Fibroblast of villous mesenchyme (primary cell): Measurements from ENCODE around the gene ITGB6. TPM values are rescaled to one million over a fixed set of nuclear protein-coding genes. Genes with fewer than 3 reads are reported as not detected.

ENCODE experiments used
- DNase-seq: peaks from one replicate; pipeline ENCODE4 v3.0.0-alpha.2; 2010; ENCODE audit warnings: low read depth
- H3K4me3 ChIP-seq: 2 replicates; pipeline ENCODE4 v1.5.1; 2011; ENCODE audit warnings: low read depth, mild to moderate bottlenecking, low read length
- CTCF ChIP-seq: IDR thresholded peaks from 2 replicates; pipeline ENCODE4 v1.5.1; 2012; ENCODE audit warnings: low read depth, mild to moderate bottlenecking, low read length; ENCODE audit not compliant: insufficient read depth
- total RNA-seq: library from RNA; depleted of rRNA; stranded (reverse); fragments of >200 nt; gene quantifications from 2 replicates; pipeline ENCODE4 v1.2.3, GENCODE V29; 2012

Gene ITGB6
- total RNA-seq, 1 donor, result not detected

DNA sequence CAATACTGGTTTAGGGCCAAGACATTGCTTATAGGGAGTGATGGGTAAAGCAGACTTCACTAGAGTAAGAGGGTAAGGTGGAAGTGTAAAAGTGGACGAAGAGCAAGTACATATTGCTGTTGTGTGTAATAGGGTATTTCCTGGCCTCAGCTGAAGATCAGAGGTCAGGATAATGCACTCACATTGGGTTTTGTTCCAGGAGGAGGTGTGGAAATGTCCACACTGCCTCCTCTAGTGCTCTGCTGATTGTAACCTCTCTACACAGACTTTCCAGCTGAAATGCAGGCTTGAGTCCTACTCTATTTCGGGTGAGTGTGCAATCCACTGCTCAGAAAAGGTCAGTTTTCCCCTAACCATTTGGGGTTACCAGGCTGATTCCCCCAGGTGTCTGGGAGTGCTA is 96.0 kb downstream of the ITGB6 start:
- DNase-seq, result no peak
- no peak for TF ChIP-seq CTCF
- no peak overlapping the region for H3K4me3 ChIP-seq

- no peak overlapping the region for H3K4me3 ChIP-seq
- no peak for TF ChIP-seq CTCF
Measured at GRCh38 chr2:160097326-160097725, 102.7 kb downstream of the ITGB6 start.

DNA sequence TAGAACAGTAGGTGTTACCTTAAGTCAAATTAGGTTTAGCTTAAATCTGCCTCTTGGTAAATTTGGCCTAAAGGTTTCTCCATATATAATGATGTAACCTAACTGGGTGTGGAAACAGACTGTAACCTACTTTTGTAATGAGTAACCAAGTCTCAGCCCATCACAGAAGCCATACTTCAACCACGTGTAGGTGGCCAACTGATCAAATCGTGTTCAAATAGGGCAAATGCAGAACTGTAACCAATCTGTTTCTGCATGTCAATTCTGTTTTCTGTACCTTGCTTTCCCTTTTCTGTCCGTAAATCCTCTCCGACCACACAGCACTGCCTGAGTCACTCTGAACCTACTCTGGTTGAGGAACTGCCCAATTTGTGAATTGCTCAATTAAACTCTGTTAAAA is 103.7 kb downstream of the ITGB6 start:
- TF ChIP-seq CTCF, result no peak
- H3K4me3 ChIP-seq, result no peak overlapping the region
- no peak for DNase-seq

More at GRCh38 chr2:160097326-160097725, 102.7 kb downstream of the ITGB6 start:
- DNase-seq, result no peak

DNA sequence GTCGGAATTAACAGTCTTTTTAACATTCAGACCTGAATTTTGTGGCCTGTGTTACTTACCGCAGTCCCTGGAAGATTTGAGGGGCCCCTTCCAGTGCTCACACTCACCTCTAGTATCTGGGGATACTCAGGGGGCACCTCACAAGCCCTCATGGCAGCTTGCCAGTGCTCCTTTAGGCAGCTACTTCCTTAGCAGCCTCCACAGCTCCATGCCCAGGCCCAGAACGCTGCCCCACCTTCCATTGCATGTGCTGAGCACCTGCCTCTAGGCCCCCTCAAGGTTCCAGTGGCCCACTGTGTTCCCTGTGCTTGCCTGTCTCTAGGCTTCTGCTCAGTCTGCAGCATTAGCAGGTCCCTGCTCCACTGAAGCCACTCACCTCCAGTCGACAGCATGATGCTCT is 107.6 kb downstream of the ITGB6 start:
- no peak for DNase-seq
- no peak overlapping the region for H3K4me3 ChIP-seq
- TF ChIP-seq CTCF, result no peak

- peak; percentile 54 for DNase-seq
- no peak overlapping the region for H3K4me3 ChIP-seq
- no peak for TF ChIP-seq CTCF
Measured at GRCh38 chr2:160091381-160091780, 108.7 kb downstream of the ITGB6 start.

GRCh38 chr2:160087854-160088745 is 112.0 kb downstream of the ITGB6 start:
- peak; percentile 36 for TF ChIP-seq CTCF
- peak; percentile 28 for DNase-seq
- H3K4me3 ChIP-seq, result no peak overlapping the region
